Measurements from ENCODE around the gene RSPH10B2.

GRCh38 chr7:6709808-6710207 lies 44.1 kb upstream of the RSPH10B2 start:
- no peak for TF ChIP-seq JUN (IDR thresholded peaks at IDR 0.05; ENCODE audit: borderline replicate concordance, low read depth, low read length)
- no peak for TF ChIP-seq JUN (CRISPR knock-in tag; IDR thresholded peaks at IDR 0.05; ENCODE audit: borderline replicate concordance)
- no peak for TF ChIP-seq ZNF398 (CRISPR knock-in tag; IDR thresholded peaks at IDR 0.05)
- TF ChIP-seq PHF8 (IDR thresholded peaks at IDR 0.05; ENCODE audit: borderline replicate concordance, low read length): no peak
- TF ChIP-seq ZFPM2 (CRISPR knock-in tag; IDR thresholded peaks at IDR 0.05): no peak
- TF ChIP-seq ZNF274 (IDR thresholded peaks at IDR 0.05; ENCODE audit: borderline replicate concordance, low read depth, low read length): no peak
- no peak for TF ChIP-seq SMAD1 (IDR thresholded peaks at IDR 0.05; ENCODE audit: low read depth, low read length, partially characterized antibody)
- no peak for TF ChIP-seq TCF7 (IDR thresholded peaks at IDR 0.05; ENCODE audit: borderline replicate concordance)
- no peak for TF ChIP-seq ZBTB8A (IDR thresholded peaks at IDR 0.05; ENCODE audit: partially characterized antibody)
- no peak for TF ChIP-seq POLR2AphosphoS5 (IDR thresholded peaks at IDR 0.05; ENCODE audit: control insufficient read depth, insufficient read depth, low read depth, low read length)
- no peak for TF ChIP-seq CTCF (IDR thresholded peaks at IDR 0.05 in 2 of 3, conservative IDR thresholded peaks at IDR 0.05 in 1 of 3; ENCODE audit: insufficient read depth in 2 of 3, low read depth in 1 of 3, low read length in 3 of 3)
- TF ChIP-seq ZMIZ1 (IDR thresholded peaks at IDR 0.05; ENCODE audit: low read depth in 2 of 2, low read length in 2 of 2): no peak
- no peak for TF ChIP-seq MAZ (CRISPR knock-in tag; conservative IDR thresholded peaks at IDR 0.05 in 1 of 2, IDR thresholded peaks at IDR 0.05 in 1 of 2)
